ENCODE data around the gene TUBD1. TPM values are rescaled to one million over a fixed set of nuclear protein-coding genes. Genes with fewer than 3 reads are reported as not detected.

TUBD1 gene
- total and polyA plus RNA-seq, 2 of the 13 experiments (the other 11 are each of a cell fraction or from before 2014, with no cell fraction given) = 18.2 to 25.9 TPM

DNA sequence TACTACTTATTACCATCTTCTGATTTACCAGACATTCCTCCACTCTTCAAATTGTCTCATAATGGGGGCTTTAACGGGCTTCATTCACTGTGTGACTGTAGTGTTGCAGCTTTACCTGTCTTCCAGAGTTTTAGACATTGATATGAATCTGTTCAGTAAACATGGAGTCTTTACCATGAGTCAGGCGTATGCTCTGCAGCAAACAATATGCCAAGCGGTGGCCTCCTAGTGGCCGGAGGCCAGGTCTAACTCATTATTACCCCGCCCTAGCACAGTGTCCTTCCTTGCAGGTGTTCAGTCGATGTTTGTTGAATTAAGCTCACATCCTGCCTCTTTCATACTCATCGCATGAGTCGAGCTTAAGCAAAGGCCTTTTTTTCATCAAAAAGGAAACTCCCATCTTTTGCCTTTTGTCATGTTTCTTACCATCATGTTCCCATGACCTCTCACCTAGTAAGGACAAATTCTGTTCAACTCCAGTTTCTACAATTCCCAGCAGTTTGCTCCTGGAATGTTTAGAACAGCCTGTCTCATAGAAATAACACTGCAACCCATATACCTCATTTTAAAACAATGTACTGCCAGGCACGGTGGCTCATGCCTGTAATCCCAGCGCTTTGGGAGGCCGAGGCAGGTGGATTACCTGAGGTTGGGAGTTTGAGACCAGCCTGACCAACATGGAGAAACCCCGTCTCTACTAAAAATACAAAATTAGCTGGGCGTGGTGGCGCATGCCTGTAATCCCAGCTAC, 39.4 kb downstream of the TUBD1 start (continued):
- 0 out of 2 replicates have a peak, but pooled peaks have one; percentile 62 for TF ChIP-seq ZFP36L2 (CRISPR knock-in tag; IDR thresholded peaks at IDR 0.05)
- 0 out of 2 replicates have a peak, but pooled peaks have one; percentile 47 for TF ChIP-seq ZNF3 (CRISPR knock-in tag; IDR thresholded peaks at IDR 0.05)
- TF ChIP-seq ZBTB37 (CRISPR knock-in tag; IDR thresholded peaks at IDR 0.05) = 0 out of 2 replicates have a peak, but pooled peaks have one; percentile 63
- no peak for TF ChIP-seq ZNF282 (IDR thresholded peaks at IDR 0.05; ENCODE audit: partially characterized antibody)
- TF ChIP-seq NFE2L1 (CRISPR knock-in tag; IDR thresholded peaks at IDR 0.05; ENCODE audit: borderline replicate concordance) = peak; percentile 93
- no peak; the same call in 1 of the 2 replicates for TF ChIP-seq ZBED4 (CRISPR knock-in tag; IDR thresholded peaks at IDR 0.05; ENCODE audit: borderline replicate concordance)
- peak; percentile 76 for TF ChIP-seq KLF11 (CRISPR knock-in tag; IDR thresholded peaks at IDR 0.05)
- no peak for TF ChIP-seq ZKSCAN1 (IDR thresholded peaks at IDR 0.05; ENCODE audit: low read length)
- peak; percentile 100 for TF ChIP-seq RXRB (CRISPR knock-in tag; IDR thresholded peaks at IDR 0.05; ENCODE audit: borderline replicate concordance)
- peak; percentile 73; the same call in 1 of the 2 replicates for TF ChIP-seq TFDP2 (CRISPR knock-in tag; IDR thresholded peaks at IDR 0.05)
- TF ChIP-seq DNMT3B (CRISPR knock-in tag; conservative IDR thresholded peaks at IDR 0.05) = 0 out of 2 replicates have a peak, but pooled peaks have one; percentile 52
- 0 out of 2 replicates have a peak, but pooled peaks have one; percentile 21 for TF ChIP-seq ZBTB42 (CRISPR knock-in tag; IDR thresholded peaks at IDR 0.05)
- 0 out of 2 replicates have a peak, but pooled peaks have one; percentile 51 for TF ChIP-seq ZNF329 (CRISPR knock-in tag; IDR thresholded peaks at IDR 0.05; ENCODE audit: low read depth)
- TF ChIP-seq PAF1 (CRISPR knock-in tag; IDR thresholded peaks at IDR 0.05) = no peak
- no peak for TF ChIP-seq HNRNPUL1 (IDR thresholded peaks at IDR 0.05; ENCODE audit: low read depth, low read length)
- TF ChIP-seq ZSCAN25 (CRISPR knock-in tag; IDR thresholded peaks at IDR 0.05) = peak; percentile 21; the same call in 1 of the 2 replicates
- TF ChIP-seq KAT8 (CRISPR knock-in tag; IDR thresholded peaks at IDR 0.05) = peak; percentile 93
- TF ChIP-seq, protein P1, sequence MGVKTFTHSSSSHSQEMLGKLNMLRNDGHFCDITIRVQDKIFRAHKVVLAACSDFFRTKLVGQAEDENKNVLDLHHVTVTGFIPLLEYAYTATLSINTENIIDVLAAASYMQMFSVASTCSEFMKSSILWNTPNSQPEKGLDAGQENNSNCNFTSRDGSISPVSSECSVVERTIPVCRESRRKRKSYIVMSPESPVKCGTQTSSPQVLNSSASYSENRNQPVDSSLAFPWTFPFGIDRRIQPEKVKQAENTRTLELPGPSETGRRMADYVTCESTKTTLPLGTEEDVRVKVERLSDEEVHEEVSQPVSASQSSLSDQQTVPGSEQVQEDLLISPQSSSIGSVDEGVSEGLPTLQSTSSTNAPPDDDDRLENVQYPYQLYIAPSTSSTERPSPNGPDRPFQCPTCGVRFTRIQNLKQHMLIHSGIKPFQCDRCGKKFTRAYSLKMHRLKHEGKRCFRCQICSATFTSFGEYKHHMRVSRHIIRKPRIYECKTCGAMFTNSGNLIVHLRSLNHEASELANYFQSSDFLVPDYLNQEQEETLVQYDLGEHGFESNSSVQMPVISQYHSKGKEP (CRISPR knock-in tag; IDR thresholded peaks at IDR 0.05) = peak; percentile 86
- no peak; the same call in 1 of the 2 replicates for TF ChIP-seq ZNF839 (CRISPR knock-in tag; IDR thresholded peaks at IDR 0.05; ENCODE audit: borderline replicate concordance)
- TF ChIP-seq TSC22D2 (CRISPR knock-in tag; IDR thresholded peaks at IDR 0.05; ENCODE audit: borderline replicate concordance) = peak; percentile 71; the same call in 1 of the 2 replicates
- TF ChIP-seq, protein P2, sequence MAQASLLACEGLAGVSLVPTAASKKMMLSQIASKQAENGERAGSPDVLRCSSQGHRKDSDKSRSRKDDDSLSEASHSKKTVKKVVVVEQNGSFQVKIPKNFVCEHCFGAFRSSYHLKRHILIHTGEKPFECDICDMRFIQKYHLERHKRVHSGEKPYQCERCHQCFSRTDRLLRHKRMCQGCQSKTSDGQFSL (CRISPR knock-in tag; IDR thresholded peaks at IDR 0.05) = no peak; the same call in 1 of the 2 replicates
